OCI-LY3 (cell line): ENCODE measurements around the gene PMM2.
"Not testable (repeated sequence)": the region's sequence is repeated elsewhere in the genome, so short reads cannot be mapped to it uniquely, and the experiment has no call there.

Experiments used
- H2AFZ ChIP-seq: fragments of 200-600, 300-600 bp; shearing (Covaris generic); 2 replicates; pipeline ENCODE4 v1.6.0; 2014; ENCODE audit warnings: antibody characterized with exemption, low read depth, low read length
- H3K27ac ChIP-seq: fragments of 200-600, 300-600 bp; sonication (generic); 2 replicates; pipeline ENCODE4 v1.5.1; 2014; ENCODE audit warnings: mild to moderate bottlenecking, low read length, moderate library complexity, mixed read lengths
- H3K27me3 ChIP-seq: fragments of 200-600, 300-600 bp; sonication (generic); 2 replicates; pipeline ENCODE4 v1.6.1; 2014; ENCODE audit warnings: low read depth, low read length, mixed read lengths
- H3K36me3 ChIP-seq: fragments of 200-600, 300-600 bp; sonication (generic); replicated peaks from 2 replicates; pipeline ENCODE3; 2014; ENCODE audit warnings: low read depth, low read length, mixed read lengths
- H3K4me1 ChIP-seq: fragments of 300-600, 200-600 bp; sonication (generic); 2 replicates; pipeline ENCODE4 v1.6.1; 2014; ENCODE audit warnings: low read length, mixed read lengths
- H3K4me2 ChIP-seq: fragments of 200-600, 300-600 bp; sonication (generic); 2 replicates; pipeline ENCODE4 v1.6.1; 2014; ENCODE audit warnings: low read length, mixed read lengths
- H3K4me3 ChIP-seq: fragments of 300-600, 200-600 bp; sonication (generic); 2 replicates; pipeline ENCODE4 v1.5.1; 2014; ENCODE audit warnings: antibody characterized with exemption, mild to moderate bottlenecking, low read length, moderate library complexity
- H3K79me2 ChIP-seq: fragments of 300-600, 200-600 bp; shearing (Covaris generic); 2 replicates; pipeline ENCODE4 v1.6.1; 2014; ENCODE audit warnings: mild to moderate bottlenecking, low read length, mixed read lengths
- H3K9ac ChIP-seq: fragments of 300-600, 200-600 bp; shearing (Covaris generic); 2 replicates; pipeline ENCODE4 v1.6.0; 2014; ENCODE audit warnings: mild to moderate bottlenecking, low read length, moderate library complexity
- H3K9me3 ChIP-seq: fragments of 200-600, 300-600 bp; shearing (Covaris generic); 2 replicates; pipeline ENCODE4 v1.6.1; 2014; ENCODE audit warnings: low read length, mixed read lengths; ENCODE audit not compliant: insufficient read depth
- H4K20me1 ChIP-seq: fragments of 200-600, 300-600 bp; sonication (generic); 2 replicates; pipeline ENCODE4 v1.6.1; 2016; ENCODE audit warnings: low read length, mixed read lengths; ENCODE audit not compliant: insufficient read depth
- EZH2phosphoT487 ChIP-seq: fragments of 200-600 bp; shearing (Covaris generic); IDR thresholded peaks from 2 replicates; pipeline ENCODE4 v1.6.1; 2018; ENCODE audit warnings: antibody characterized with exemption, mixed run types, low read depth
- TF ChIP-seq, protein P1 (sequence below): fragments of 200-600, 300-600 bp; sonication (generic); IDR thresholded peaks from 2 replicates; pipeline ENCODE4 v1.5.1; 2014; ENCODE audit warnings: antibody characterized with exemption, low read length, low read depth

PMM2 gene

DNA sequence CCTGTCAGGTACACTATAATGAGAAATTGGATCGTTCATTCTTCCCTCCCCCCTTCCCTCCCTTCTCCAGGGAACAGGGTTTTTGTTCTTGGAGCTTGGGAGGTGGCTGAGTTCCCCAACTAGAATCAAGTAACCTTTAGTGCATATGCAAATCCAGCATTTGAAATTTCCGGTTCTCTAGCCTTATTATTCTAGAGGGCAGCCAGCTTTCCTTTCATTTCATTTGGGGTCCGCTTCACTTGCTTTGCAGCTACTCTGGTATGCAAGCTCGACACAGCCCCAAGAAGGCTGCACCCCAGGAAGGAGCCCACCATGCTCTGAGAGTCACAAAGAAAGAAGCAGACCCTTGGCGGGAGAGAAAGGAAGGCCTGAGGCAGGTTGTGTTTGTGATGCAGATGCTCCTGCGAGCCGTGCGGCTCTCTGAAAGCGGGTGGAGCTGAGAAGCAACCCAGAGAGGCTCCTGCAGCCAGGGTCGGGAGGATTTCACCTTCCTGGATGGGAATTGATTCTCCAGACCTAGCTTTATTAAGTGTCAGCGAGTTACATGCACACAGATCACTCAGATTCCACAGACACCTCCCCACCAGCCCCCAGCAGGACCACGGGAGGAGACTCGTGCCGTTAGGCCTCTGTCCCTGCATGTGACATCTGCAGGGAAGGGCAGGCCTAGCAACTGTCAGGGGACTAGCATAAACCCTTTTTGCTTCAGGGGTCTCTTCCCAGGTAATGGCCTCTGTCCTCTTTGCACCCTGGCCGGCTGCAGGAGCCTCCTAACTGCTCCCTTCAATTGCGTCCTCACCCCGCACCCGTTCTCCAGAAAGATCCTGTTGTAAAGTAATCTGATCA, 34.5 kb downstream of the PMM2 start:
- Histone ChIP-seq H3K4me3 (no peak overlapping the region), H3K9ac (no peak overlapping the region), H3K4me2 (no peak overlapping the region), H3K79me2 (peaks cover 46% of the 10 kb centered on the region), H3K9me3 (no peaks in the 10 kb centered on the region), H3K27ac (no peak overlapping the region), H3K36me3 (peaks cover 34% of the 10 kb centered on the region), H4K20me1 (no peaks in the 10 kb centered on the region), H3K27me3 (no peaks in the 10 kb centered on the region), H2AFZ (no peak overlapping the region), H3K4me1 (0 out of 2 replicates have a peak, but pooled peaks cover under 1% of the 10 kb centered on the region)
- no peak for TF ChIP-seq EZH2phosphoT487
- TF ChIP-seq, protein P1, sequence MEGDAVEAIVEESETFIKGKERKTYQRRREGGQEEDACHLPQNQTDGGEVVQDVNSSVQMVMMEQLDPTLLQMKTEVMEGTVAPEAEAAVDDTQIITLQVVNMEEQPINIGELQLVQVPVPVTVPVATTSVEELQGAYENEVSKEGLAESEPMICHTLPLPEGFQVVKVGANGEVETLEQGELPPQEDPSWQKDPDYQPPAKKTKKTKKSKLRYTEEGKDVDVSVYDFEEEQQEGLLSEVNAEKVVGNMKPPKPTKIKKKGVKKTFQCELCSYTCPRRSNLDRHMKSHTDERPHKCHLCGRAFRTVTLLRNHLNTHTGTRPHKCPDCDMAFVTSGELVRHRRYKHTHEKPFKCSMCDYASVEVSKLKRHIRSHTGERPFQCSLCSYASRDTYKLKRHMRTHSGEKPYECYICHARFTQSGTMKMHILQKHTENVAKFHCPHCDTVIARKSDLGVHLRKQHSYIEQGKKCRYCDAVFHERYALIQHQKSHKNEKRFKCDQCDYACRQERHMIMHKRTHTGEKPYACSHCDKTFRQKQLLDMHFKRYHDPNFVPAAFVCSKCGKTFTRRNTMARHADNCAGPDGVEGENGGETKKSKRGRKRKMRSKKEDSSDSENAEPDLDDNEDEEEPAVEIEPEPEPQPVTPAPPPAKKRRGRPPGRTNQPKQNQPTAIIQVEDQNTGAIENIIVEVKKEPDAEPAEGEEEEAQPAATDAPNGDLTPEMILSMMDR, result no peak

DNA sequence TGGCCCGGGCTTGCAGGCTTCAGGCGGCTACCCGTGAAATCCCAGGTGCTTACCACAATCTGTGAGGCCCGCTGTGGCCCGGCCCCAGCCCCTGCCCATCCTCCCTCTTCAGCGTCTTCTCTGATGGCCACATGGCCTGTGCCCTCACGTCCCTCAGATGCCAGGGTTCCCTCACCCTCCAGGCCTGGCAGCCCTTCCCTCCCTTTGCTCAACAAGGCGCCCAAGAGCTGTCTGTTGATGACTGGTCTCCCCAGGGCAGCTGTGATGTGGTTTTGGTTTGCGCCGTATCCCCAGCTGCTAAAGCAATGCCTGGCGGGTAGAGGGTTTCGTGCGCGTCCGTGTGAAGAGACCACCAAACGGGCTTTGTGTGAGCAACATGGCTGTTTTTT, 35.1 kb downstream of the PMM2 start:
- H4K20me1 ChIP-seq, result no peaks in the 10 kb centered on the region
- peaks cover 46% of the 10 kb centered on the region for H3K79me2 ChIP-seq
- no peak overlapping the region for H3K4me2 ChIP-seq

DNA sequence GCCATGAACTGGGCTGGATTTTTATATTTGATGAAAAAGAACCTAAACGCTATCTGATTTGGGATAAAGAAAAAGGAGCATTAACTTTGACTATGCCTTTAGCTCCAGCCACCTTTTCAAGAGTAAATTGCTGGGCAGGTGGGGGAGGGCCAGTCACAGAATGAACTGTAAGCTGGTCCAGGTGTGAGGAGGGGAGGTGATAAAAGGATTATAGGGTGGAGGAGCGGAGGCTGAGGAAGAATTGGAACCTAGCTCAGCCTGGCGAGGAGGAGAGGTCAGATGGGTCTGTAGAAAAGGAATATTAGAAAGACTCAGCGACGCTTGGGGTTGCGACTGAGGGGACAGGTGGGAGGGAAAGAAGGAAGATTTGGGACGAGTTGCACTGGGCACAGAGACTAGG, 39.2 kb downstream of the PMM2 start:
- H3K79me2 ChIP-seq, result peaks cover 34% of the 10 kb centered on the region
- H4K20me1 ChIP-seq, H3K36me3 ChIP-seq: not testable (repeated sequence)

More for the DNA sequence above, 35.1 kb downstream of the PMM2 start:
- no peak overlapping the region for H3K27ac ChIP-seq
- no peaks in the 10 kb centered on the region for H3K9me3 ChIP-seq
- no peak for TF ChIP-seq EZH2phosphoT487
- TF ChIP-seq, protein P1, result no peak
- H3K9ac ChIP-seq, result no peak overlapping the region
- no peak overlapping the region for H3K4me3 ChIP-seq
- H3K36me3 ChIP-seq, result peaks cover 34% of the 10 kb centered on the region
- H3K4me1 ChIP-seq, result no peaks in the 10 kb centered on the region
- no peaks in the 10 kb centered on the region for H3K27me3 ChIP-seq
- no peak overlapping the region for H2AFZ ChIP-seq

DNA sequence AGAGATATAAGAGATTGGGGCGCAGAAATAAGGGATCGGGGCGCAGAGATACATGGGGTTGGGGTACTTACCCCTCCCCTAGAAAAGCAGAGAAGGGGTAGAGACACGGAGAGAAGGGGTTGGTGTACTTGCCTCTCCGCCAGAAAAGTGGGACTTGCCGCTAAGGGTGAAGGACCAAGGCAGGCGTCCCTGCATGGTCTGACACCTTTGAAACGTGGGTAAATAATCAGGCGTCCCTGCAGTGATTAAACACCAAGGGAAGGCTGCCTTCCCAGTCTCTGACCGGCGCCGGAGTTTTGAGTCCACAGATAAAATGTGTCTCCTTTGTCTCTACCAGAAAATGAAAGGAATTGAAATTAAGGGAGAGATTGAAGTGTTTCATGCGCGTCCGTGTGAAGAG, 40.0 kb downstream of the PMM2 start:
- H4K20me1 ChIP-seq, H3K4me1 ChIP-seq: not testable (repeated sequence)

More for the DNA sequence above, 39.2 kb downstream of the PMM2 start:
- H3K4me1 ChIP-seq, H3K27me3 ChIP-seq, H3K27ac ChIP-seq, H3K4me3 ChIP-seq, H3K4me2 ChIP-seq, H3K9me3 ChIP-seq, H2AFZ ChIP-seq, H3K9ac ChIP-seq: not testable (repeated sequence)

GRCh38 chr16:8842016-8842415, 44.4 kb downstream of the PMM2 start:
- H3K27me3 ChIP-seq, H3K4me3 ChIP-seq, H3K4me1 ChIP-seq, H3K9me3 ChIP-seq, H3K9ac ChIP-seq, H3K36me3 ChIP-seq, H2AFZ ChIP-seq, H3K27ac ChIP-seq, H3K4me2 ChIP-seq: not testable (repeated sequence)
- Histone ChIP-seq H4K20me1 (peaks cover 12% of the 10 kb centered on the region; the same call in 1 of the 2 replicates), H3K79me2 (peaks cover 26% of the 10 kb centered on the region)

More for the DNA sequence above, 40.0 kb downstream of the PMM2 start:
- not testable (repeated sequence) for H3K4me3 ChIP-seq, H3K9ac ChIP-seq, H3K4me2 ChIP-seq, H2AFZ ChIP-seq, H3K27me3 ChIP-seq, H3K9me3 ChIP-seq, H3K36me3 ChIP-seq, H3K27ac ChIP-seq
- peaks cover 26% of the 10 kb centered on the region for H3K79me2 ChIP-seq

- H2AFZ ChIP-seq, H3K27ac ChIP-seq, H3K4me1 ChIP-seq, H3K4me2 ChIP-seq, H3K27me3 ChIP-seq, H3K9ac ChIP-seq, H3K36me3 ChIP-seq, H3K4me3 ChIP-seq, H3K9me3 ChIP-seq: not testable (repeated sequence)
- Histone ChIP-seq H3K79me2 (peaks cover 26% of the 10 kb centered on the region), H4K20me1 (peaks cover 12% of the 10 kb centered on the region; the same call in 1 of the 2 replicates)
Measured at GRCh38 chr16:8843296-8843695, 45.7 kb downstream of the PMM2 start.
